H9 (cell line): ENCODE measurements around the gene FBRSL1. TPM values are rescaled to one million over a fixed set of nuclear protein-coding genes. Genes with fewer than 3 reads are reported as not detected.
A peak's percentile ranks its signal among the peaks of the same experiment; 100 is the strongest.

Experiments
- DNase-seq: peaks from one replicate; pipeline ENCODE4 v3.0.0-alpha.2; 2017
- H2AFZ ChIP-seq: one replicate; pipeline ENCODE4 v1.6.1; 2013; ENCODE audit warnings: mild to moderate bottlenecking, low read length, control low read depth, moderate library complexity
- H2AK5ac ChIP-seq: 2 replicates; pipeline ENCODE4 v1.6.1; 2013; ENCODE audit warnings: low read length, control low read depth, mixed read lengths; ENCODE audit not compliant: insufficient read length
- H2BK120ac ChIP-seq: one replicate; pipeline ENCODE4 v1.6.1; 2013; ENCODE audit warnings: low read depth, mild to moderate bottlenecking, low read length, control low read depth, inconsistent platforms; ENCODE audit not compliant: poor library complexity, severe bottlenecking
- H2BK12ac ChIP-seq: 2 replicates; pipeline ENCODE4 v1.6.1; 2013; ENCODE audit warnings: low read length, control low read depth, mixed read lengths, low read depth; ENCODE audit not compliant: insufficient read length
- H2BK15ac ChIP-seq: 2 replicates; pipeline ENCODE4 v1.6.1; 2013; ENCODE audit warnings: low read depth, low read length, control low read depth
- H2BK20ac ChIP-seq: one replicate; pipeline ENCODE4 v1.6.1; 2013; ENCODE audit warnings: low read depth, mild to moderate bottlenecking, low read length, control low read depth, inconsistent platforms; ENCODE audit not compliant: poor library complexity, severe bottlenecking
- H2BK5ac ChIP-seq: 2 replicates; pipeline ENCODE4 v1.6.1; 2013; ENCODE audit warnings: low read length, control low read depth, mixed read lengths; ENCODE audit not compliant: insufficient read length
- H3K14ac ChIP-seq: 2 replicates; pipeline ENCODE4 v1.6.1; 2013; ENCODE audit warnings: low read length, control low read depth; ENCODE audit not compliant: insufficient read depth
- H3K18ac ChIP-seq: 2 replicates; pipeline ENCODE4 v1.6.1; 2013; ENCODE audit warnings: low read depth, mild to moderate bottlenecking, mixed read lengths, low read length, control low read depth; ENCODE audit not compliant: insufficient read length
- H3K23ac ChIP-seq: 2 replicates; pipeline ENCODE4 v1.6.1; 2013; ENCODE audit warnings: low read length, control low read depth, mixed read lengths, low read depth; ENCODE audit not compliant: insufficient read length
- H3K23me2 ChIP-seq: 2 replicates; pipeline ENCODE4 v1.6.1; 2013; ENCODE audit warnings: low read depth, mild to moderate bottlenecking, mixed read lengths, low read length, control low read depth; ENCODE audit not compliant: insufficient read length, poor library complexity, severe bottlenecking
- H3K27ac ChIP-seq: 2 replicates; pipeline ENCODE4 v1.5.1; 2013; ENCODE audit warnings: low read length, control low read depth, mixed read lengths, low read depth; ENCODE audit not compliant: insufficient read length
- H3K27me3 ChIP-seq: 2 replicates; pipeline ENCODE4 v1.6.1; 2013; ENCODE audit warnings: low read length, control low read depth, inconsistent platforms; ENCODE audit not compliant: insufficient read depth
- H3K4ac ChIP-seq: 2 replicates; pipeline ENCODE4 v1.6.1; 2013; ENCODE audit warnings: low read depth, mild to moderate bottlenecking, control low read depth, inconsistent platforms, low read length, moderate library complexity
- H3K4me1 ChIP-seq: 2 replicates; pipeline ENCODE4 v1.6.1; 2013; ENCODE audit warnings: low read length, control low read depth, inconsistent platforms; ENCODE audit not compliant: insufficient read depth
- H3K4me2 ChIP-seq: 2 replicates; pipeline ENCODE4 v1.6.1; 2013; ENCODE audit warnings: low read length, control low read depth, mixed read lengths; ENCODE audit not compliant: insufficient read length, insufficient read depth
- H3K56ac ChIP-seq: 2 replicates; pipeline ENCODE4 v1.6.1; 2013; ENCODE audit warnings: low read depth, mild to moderate bottlenecking, mixed read lengths, low read length, control low read depth; ENCODE audit not compliant: insufficient read length
- H3K79me1 ChIP-seq: 2 replicates; pipeline ENCODE4 v1.6.1; 2013; ENCODE audit warnings: low read depth, mild to moderate bottlenecking, moderate library complexity, low read length, control low read depth, inconsistent platforms; ENCODE audit not compliant: insufficient read depth, poor library complexity, severe bottlenecking
- H3K79me2 ChIP-seq: 2 replicates; pipeline ENCODE4 v1.6.1; 2013; ENCODE audit warnings: low read length, control low read depth, inconsistent platforms; ENCODE audit not compliant: insufficient read depth
- H3K9ac ChIP-seq: 2 replicates; pipeline ENCODE4 v1.6.1; 2013; ENCODE audit warnings: low read length, control low read depth, mixed read lengths; ENCODE audit not compliant: insufficient read length; ENCODE audit errors: extremely low read depth
- H3K9me3 ChIP-seq: one replicate; pipeline ENCODE4 v1.6.1; 2013; ENCODE audit warnings: low read depth, low read length, inconsistent platforms; ENCODE audit not compliant: control insufficient read depth
- H3T11ph ChIP-seq: one replicate; pipeline ENCODE4 v1.6.1; 2013; ENCODE audit warnings: mild to moderate bottlenecking, low read length, control low read depth, inconsistent platforms
- H4K20me1 ChIP-seq: one replicate; pipeline ENCODE4 v1.6.1; 2013; ENCODE audit not compliant: control insufficient read depth, insufficient read length, insufficient read depth
- H4K5ac ChIP-seq: 2 replicates; pipeline ENCODE4 v1.6.1; 2013; ENCODE audit warnings: low read depth, mild to moderate bottlenecking, mixed read lengths, low read length, control low read depth; ENCODE audit not compliant: insufficient read length
- H4K8ac ChIP-seq: replicated peaks from 2 replicates; pipeline ENCODE4 v1.6.1; 2013; ENCODE audit warnings: low read length, control low read depth, mixed read lengths, low read depth; ENCODE audit not compliant: insufficient read length
- H4K91ac ChIP-seq: 2 replicates; pipeline ENCODE4 v1.6.1; 2013; ENCODE audit warnings: low read depth, mild to moderate bottlenecking, moderate library complexity, mixed read lengths, low read length, control low read depth; ENCODE audit not compliant: insufficient read length
- H3K27ac Mint-ChIP-seq, 3 experiments: 2 replicates in 2 of 3; 3 replicates in 1 of 3; pipeline ENCODE4 v1.8.0; 2020 to 2021; ENCODE audit warnings: mixed read lengths in 3 of 3, mild to moderate bottlenecking in 1 of 3, moderate library complexity in 1 of 3
- H3K27me3 Mint-ChIP-seq: 2 replicates; pipeline ENCODE4 v1.8.0; 2021; ENCODE audit warnings: low read depth, mild to moderate bottlenecking, moderate library complexity, mixed read lengths
- H3K36me3 Mint-ChIP-seq, 3 experiments: 2 replicates in 2 of 3; 3 replicates in 1 of 3; pipeline ENCODE4 v1.8.0; 2020 to 2021; ENCODE audit warnings: low read depth in 3 of 3, mixed read lengths in 3 of 3; ENCODE audit not compliant: insufficient read depth in 1 of 3
- H3K4me1 Mint-ChIP-seq, 2 experiments: 2 replicates each; pipeline ENCODE4 v1.8.0; 2020; ENCODE audit warnings: mixed read lengths in 2 of 2
- H3K4me3 Mint-ChIP-seq, 2 experiments: 2 replicates in 1 of 2; 3 replicates in 1 of 2; pipeline ENCODE4 v1.8.0; 2020 to 2021; ENCODE audit warnings: mild to moderate bottlenecking in 2 of 2, mixed read lengths in 2 of 2, moderate library complexity in 1 of 2
- H3K9me3 Mint-ChIP-seq, 2 experiments: 2 replicates in 1 of 2; 3 replicates in 1 of 2; pipeline ENCODE4 v1.8.0; 2020; ENCODE audit warnings: mild to moderate bottlenecking in 2 of 2, mixed read lengths in 2 of 2, moderate library complexity in 1 of 2
- WGBS: extraction: QIAGEN DNeasy Blood & Tissue Kit; methylation state at CpG from one replicate; pipeline ENCODE4 v1.1.7; 2013; ENCODE audit warnings: missing lambda C conversion rate, low lambda C conversion rate, mixed read lengths; ENCODE audit not compliant: insufficient read length; ENCODE audit errors: extremely low coverage; 5-methylcytosine and 5-hydroxymethylcytosine counted together
- total RNA-seq: library from RNA; stranded (reverse); gene quantifications from 2 replicates; pipeline ENCODE4 v1.2.1, GENCODE V29; 2021
- TF ChIP-seq, protein P1 (sequence below): fragments of 200-600 bp; sonication (generic); conservative IDR thresholded peaks from 3 replicates; pipeline ENCODE4 v1.8.0; 2021; ENCODE audit warnings: antibody characterized with exemption, mild to moderate bottlenecking

The FBRSL1 gene
- total RNA-seq, 1 experiment from 2014 or later = 90.8 TPM

DNA sequence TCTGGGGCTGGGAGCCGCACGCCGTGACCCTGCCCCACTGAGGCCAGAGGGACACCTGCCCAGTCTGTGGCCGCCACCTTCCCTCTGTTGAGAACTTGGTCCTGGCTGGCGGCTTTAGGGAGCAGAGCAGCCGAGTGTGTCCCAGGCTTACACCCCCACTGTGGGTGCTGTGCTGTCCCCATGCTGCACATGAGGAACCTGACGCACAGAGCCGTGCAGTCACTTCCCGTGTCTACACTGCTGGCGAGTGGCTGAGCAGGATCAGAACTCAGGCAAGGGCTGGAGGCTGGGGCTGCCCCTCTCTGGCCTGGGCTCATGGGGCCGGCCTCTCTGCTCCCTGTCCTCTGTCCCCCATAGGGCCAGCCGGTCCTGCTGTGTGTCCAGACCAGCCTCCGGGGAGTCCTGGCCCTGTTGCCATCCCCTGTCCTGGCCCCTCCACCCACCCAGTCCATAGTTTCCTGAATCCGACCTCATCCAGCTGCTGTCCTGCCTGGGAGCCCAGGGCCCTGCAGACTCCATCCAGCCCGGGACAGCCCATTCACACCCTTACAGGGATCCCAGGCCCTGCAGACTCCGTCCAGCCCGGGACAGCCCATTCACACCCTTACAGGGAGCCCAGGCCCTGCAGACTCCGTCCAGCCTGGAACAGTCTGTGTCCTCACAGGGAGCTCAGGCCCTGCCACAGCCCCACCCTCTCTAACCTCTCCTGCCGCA lies 10.3 kb downstream of the FBRSL1 start:
- no peak overlapping the region for H4K5ac ChIP-seq
- TF ChIP-seq, protein P1, sequence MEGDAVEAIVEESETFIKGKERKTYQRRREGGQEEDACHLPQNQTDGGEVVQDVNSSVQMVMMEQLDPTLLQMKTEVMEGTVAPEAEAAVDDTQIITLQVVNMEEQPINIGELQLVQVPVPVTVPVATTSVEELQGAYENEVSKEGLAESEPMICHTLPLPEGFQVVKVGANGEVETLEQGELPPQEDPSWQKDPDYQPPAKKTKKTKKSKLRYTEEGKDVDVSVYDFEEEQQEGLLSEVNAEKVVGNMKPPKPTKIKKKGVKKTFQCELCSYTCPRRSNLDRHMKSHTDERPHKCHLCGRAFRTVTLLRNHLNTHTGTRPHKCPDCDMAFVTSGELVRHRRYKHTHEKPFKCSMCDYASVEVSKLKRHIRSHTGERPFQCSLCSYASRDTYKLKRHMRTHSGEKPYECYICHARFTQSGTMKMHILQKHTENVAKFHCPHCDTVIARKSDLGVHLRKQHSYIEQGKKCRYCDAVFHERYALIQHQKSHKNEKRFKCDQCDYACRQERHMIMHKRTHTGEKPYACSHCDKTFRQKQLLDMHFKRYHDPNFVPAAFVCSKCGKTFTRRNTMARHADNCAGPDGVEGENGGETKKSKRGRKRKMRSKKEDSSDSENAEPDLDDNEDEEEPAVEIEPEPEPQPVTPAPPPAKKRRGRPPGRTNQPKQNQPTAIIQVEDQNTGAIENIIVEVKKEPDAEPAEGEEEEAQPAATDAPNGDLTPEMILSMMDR = no peak
- no peaks in the 10 kb centered on the region for H3K23me2 ChIP-seq
- no peak overlapping the region for H3K56ac ChIP-seq
- H2AK5ac ChIP-seq = no peak overlapping the region
- H3K36me3 Mint-ChIP-seq = peaks cover 0 to 2% (median 0%) of the 10 kb centered on the region in 3 experiments; a peak in 1 of 7 replicates
- peaks cover 11 to 16% of the 10 kb centered on the region in 2 experiments for H3K4me1 Mint-ChIP-seq
- no peak overlapping the region for H2BK120ac ChIP-seq
- no peak overlapping the region for H2BK20ac ChIP-seq
- no peak overlapping the region for H3K18ac ChIP-seq
- H3T11ph ChIP-seq = no peak overlapping the region
- H3K27me3 ChIP-seq = no peaks in the 10 kb centered on the region; the same call in 1 of the 2 replicates
- H2BK12ac ChIP-seq = no peak overlapping the region
- H3K23ac ChIP-seq = no peak overlapping the region
- H3K79me2 ChIP-seq = peaks cover 8% of the 10 kb centered on the region; the same call in 1 of the 2 replicates
- H3K4me3 Mint-ChIP-seq = no peak overlapping the region
- H2BK5ac ChIP-seq = no peak overlapping the region
- H3K9me3 Mint-ChIP-seq = no peaks in the 10 kb centered on the region
- H4K20me1 ChIP-seq = peaks cover 4% of the 10 kb centered on the region
- H3K27ac ChIP-seq = no peak overlapping the region
- H3K79me1 ChIP-seq = peaks cover 3% of the 10 kb centered on the region
- H2AFZ ChIP-seq = no peak overlapping the region
- no peak overlapping the region for H3K4ac ChIP-seq
- no peak overlapping the region for H2BK15ac ChIP-seq
- no peak overlapping the region for H3K14ac ChIP-seq
- no peak overlapping the region for H4K8ac ChIP-seq
- no peak overlapping the region for H4K91ac ChIP-seq
- no peak overlapping the region for H3K4me2 ChIP-seq
- DNase-seq = no peak
- H3K9me3 ChIP-seq = no peaks in the 10 kb centered on the region
- peaks cover 4% of the 10 kb centered on the region; the same call in 1 of the 2 replicates for H3K4me1 ChIP-seq
- WGBS = no CpG with 5 or more reads among the region's 19 CpGs
- no peak overlapping the region for H3K9ac ChIP-seq
- peaks cover 2% of the 10 kb centered on the region for H3K27me3 Mint-ChIP-seq
- H3K27ac Mint-ChIP-seq = 0 out of 7 replicates have a peak overlapping the region, but pooled peaks of 1 of the 3 experiments have one; percentile 35
